Heart left ventricle (tissue), 16 donors: ENCODE measurements around the gene TBC1D8B. TPM values are rescaled to one million over a fixed set of nuclear protein-coding genes. Genes with fewer than 3 reads are reported as not detected.
"Not testable (repeated sequence)": the region's sequence is repeated elsewhere in the genome, so short reads cannot be mapped to it uniquely, and the experiment has no call there.

Experiments used
- ATAC-seq, 4 donors: fragments of 200-7000 bp; cut with Tn5 transposase; one replicate each; pipeline ENCODE4 v1.9.1; 2020 to 2022; ENCODE audit warnings: moderate library complexity in 4 of 4, mild to moderate bottlenecking in 3 of 4, moderate number of reproducible peaks in 1 of 4
- DNase-seq, 5 donors: peaks; one replicate each; pipeline ENCODE4 v3.0.0-alpha.2; 2020
- H3K27ac ChIP-seq, 12 donors: fragments of 200-600 bp; sonication (generic) in 4 of 12; one replicate each; pipeline versions ENCODE4 v1.5.0 to v1.8.0; 2016 to 2022; ENCODE audit warnings: mild to moderate bottlenecking in 2 of 12
- H3K27me3 ChIP-seq, 9 donors: fragments of 200-600 bp; sonication (generic) in 2 of 9; one replicate each; pipeline versions ENCODE4 v1.5.1 to v1.8.0; 2016 to 2022; ENCODE audit warnings: mild to moderate bottlenecking in 3 of 9
- H3K36me3 ChIP-seq, 9 donors: fragments of 200-600 bp; sonication (generic) in 2 of 9; one replicate each; pipeline versions ENCODE4 v1.5.0 to v1.8.0; 2018 to 2022; ENCODE audit warnings: mild to moderate bottlenecking in 2 of 9
- H3K4me1 ChIP-seq, 12 donors: fragments of 200-600 bp; sonication (generic) in 4 of 12; one replicate each; pipeline versions ENCODE4 v1.5.0 to v1.8.0; 2016 to 2022; ENCODE audit warnings: mild to moderate bottlenecking in 3 of 12
- H3K4me3 ChIP-seq, 12 donors: fragments of 200-600 bp; sonication (generic) in 4 of 12; one replicate each; pipeline versions ENCODE4 v1.5.0 to v1.8.0; 2017 to 2022; ENCODE audit warnings: mild to moderate bottlenecking in 9 of 12, moderate library complexity in 4 of 12
- H3K9me3 ChIP-seq, 12 donors: fragments of 200-600 bp; sonication (generic) in 4 of 12; one replicate each; pipeline versions ENCODE4 v1.5.0 to v1.8.0; 2016 to 2022; ENCODE audit warnings: mild to moderate bottlenecking in 1 of 12
- CTCF ChIP-seq, 12 donors: fragments of 200-600 bp; sonication (generic) in 4 of 12; IDR thresholded peaks; one replicate each; pipeline versions ENCODE4 v1.5.0 to v1.8.0; 2018 to 2022; ENCODE audit warnings: antibody characterized with exemption in 12 of 12, mild to moderate bottlenecking in 5 of 12
- POLR2A ChIP-seq, 2 donors: fragments of 450-650 bp; IDR thresholded peaks; one replicate each; pipeline ENCODE4 v1.6.1; 2017; ENCODE audit warnings: antibody characterized with exemption in 2 of 2, mild to moderate bottlenecking in 2 of 2, moderate library complexity in 2 of 2
- WGBS, 4 donors: extraction: QIAGEN DNeasy Blood & Tissue Kit in 2 of 4; methylation state at CpG; one replicate each; pipeline versions ENCODE4 v1.1.5 to v1.1.7; 2013 to 2018; 5-methylcytosine and 5-hydroxymethylcytosine counted together
- intact Hi-C, 10 donors: fragments of 100-400 bp; cut with DNase I; formaldehyde crosslinking; loops; one replicate each; pipeline versions ENCODE4 v1.11.1 to v1.14.2; 2022
- polyA plus RNA-seq, 2 donors: library from polyadenylated mRNA; stranded (reverse); fragments of 200-250 nt; gene quantifications; one replicate each; pipeline ENCODE4 v1.2.3, GENCODE V29; 2013
- total RNA-seq, 9 donors: library from RNA; depleted of rRNA in 2 of 9; stranded (reverse); fragments of >200 nt in 2 of 9; fragmentation: NEBNext Ultra II Directional in 3 of 9; extraction: Animal tissue kit (Norgen Biotek cat#: 25700) in 3 of 9; gene quantifications; one replicate each; pipeline versions ENCODE4 v1.1.0 to v1.2.4, GENCODE V29; 2016 to 2023
- donor health status: ischemic (EF 13 %, LVEDD 7.1; RV severe dilation, severe dysfunction).
- donor health status: healthy with polysubstance abuse.
- donor health status: DM: no; HTN: yes; CAD: no.
- donor health status: DM: no; HTN: no; CAD: no.
- donor health status: ischemic (EF 25% LVEDD 6.9; RV normal size, moderate dysfunction).
- donor health status: ischemic (EF 25% LVEDD 5.7; RV mildly dilated, moderate dysfunction).
- donor health status: healthy.
- donor health status: DM: yes; HTN: yes; CAD: no.
- donor health status: ischemic (EF 35%, LVEDD 5.7; RV mildly dilated, moderate dysfunction).
- donor health status: nonischemic (EF 11% LVEDD 7.7; RV severe dilation, severe dysfunction).
- donor health status: DM: yes; HTN: yes; CAD: no.
- donor health status: PGD.
- donor health status: ischemic (EF 29% LVEDD 5.4; RV normal size, mild dysfunction).
- donor health status: nonischemic (EF 23%, LVEDD 6.1; RV moderate dilation, normal function).

TBC1D8B gene
- total and polyA plus RNA-seq, 11 donors, result 0.72 to 5.0 (median 2.1) TPM

DNA sequence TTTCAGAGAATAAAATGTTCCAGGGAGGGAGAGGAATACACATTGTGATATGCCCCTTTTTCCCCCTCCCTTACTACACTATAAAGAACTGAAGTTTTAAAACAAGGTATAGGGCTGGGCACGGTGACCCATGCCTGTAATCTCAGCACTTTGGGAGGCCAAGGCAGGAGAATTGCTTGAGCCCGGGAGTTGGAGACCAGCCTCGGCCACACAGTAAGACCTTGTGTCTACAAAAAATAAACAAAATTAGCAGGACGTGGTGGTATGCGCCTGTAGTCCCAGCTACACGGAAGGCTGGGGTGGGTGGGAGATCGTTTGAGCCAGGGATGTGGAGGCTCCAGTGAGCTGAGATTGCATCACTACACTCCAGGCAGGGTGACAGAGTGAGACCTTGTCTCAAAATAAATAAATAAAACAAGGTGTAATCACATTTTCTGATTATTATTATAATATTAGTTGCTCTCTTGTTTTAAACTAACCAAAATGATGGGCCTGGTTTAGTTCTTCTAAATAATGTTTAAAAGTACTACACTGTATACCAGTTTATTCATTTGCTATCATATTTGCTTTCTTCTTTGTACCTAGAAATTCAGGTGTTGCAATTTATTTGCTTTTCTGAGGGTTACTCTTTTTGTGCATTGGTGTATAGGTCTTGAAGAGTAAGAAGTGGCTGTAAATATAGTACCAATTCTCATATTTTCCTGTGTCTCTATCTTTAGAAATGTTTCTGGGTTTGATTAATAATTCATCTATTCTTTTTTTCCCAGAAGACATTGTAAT, 8.8 kb downstream of the TBC1D8B start:
- Histone ChIP-seq H3K36me3 (no peaks in the 10 kb centered on the region), H3K27me3 (peaks cover 0 to 4% (median 0%) of the 10 kb centered on the region in 9 donors), H3K4me3 (no peak overlapping the region), H3K4me1 (no peaks in the 10 kb centered on the region), H3K9me3 (no peaks in the 10 kb centered on the region), H3K27ac (no peak overlapping the region)
- TF ChIP-seq CTCF (IDR thresholded peaks at IDR 0.05) (no peak), POLR2A (IDR thresholded peaks at IDR 0.05) (no peak)
- DNase-seq (no peak), ATAC-seq (no peak)
- 65 to 77% (median 71%) methylated on average over 7 of the region's 7 CpGs for WGBS, 4 donors
- intact Hi-C loops, result no loop called here

GRCh38 chrX:106812930-106813329, 10.5 kb downstream of the TBC1D8B start:
- H3K4me1 ChIP-seq, H3K27me3 ChIP-seq, ATAC-seq, H3K4me3 ChIP-seq, intact Hi-C loops, H3K9me3 ChIP-seq, H3K36me3 ChIP-seq, DNase-seq, H3K27ac ChIP-seq: not testable (repeated sequence)
- 87 to 95% (median 92%) methylated on average over 5 of the region's 5 CpGs for WGBS, 4 donors

DNA sequence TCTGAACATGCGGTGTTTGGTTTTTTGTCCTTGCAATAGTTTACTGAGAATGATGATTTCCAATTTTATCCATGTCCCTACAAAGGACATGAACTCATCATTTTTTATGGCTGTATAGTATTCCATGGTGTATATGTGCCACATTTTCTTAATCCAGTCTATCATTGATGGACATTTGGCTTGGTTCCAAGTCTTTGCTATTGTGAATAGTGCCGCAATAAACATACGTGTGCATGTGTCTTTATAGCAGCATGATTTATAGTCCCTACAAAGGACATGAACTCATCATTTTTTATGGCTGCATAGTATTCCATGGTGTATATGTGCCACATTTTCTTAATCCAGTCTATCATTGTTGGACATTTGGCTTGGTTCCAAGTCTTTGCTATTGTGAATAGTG, 11.6 kb downstream of the TBC1D8B start:
- DNase-seq, intact Hi-C loops: not testable (repeated sequence)
- 94 to 100% (median 97%) methylated on average over 3 of the region's 3 CpGs for WGBS, 4 donors

GRCh38 chrX:106862972-106863688, 60.7 kb downstream of the TBC1D8B start:
- Histone ChIP-seq H3K27ac (no peak overlapping the region), H3K36me3 (peaks cover 0 to 5% (median 0%) of the 10 kb centered on the region in 9 donors), H3K4me3 (no peak overlapping the region), H3K27me3 (peaks cover 0 to 15% (median 0%) of the 10 kb centered on the region in 9 donors), H3K4me1 (no peaks in the 10 kb centered on the region), H3K9me3 (peaks cover 0 to 16% (median 0%) of the 10 kb centered on the region in 12 donors)
- TF ChIP-seq CTCF (IDR thresholded peaks at IDR 0.05), result peak in 1 of 12 donors; percentile 42
- no peak for TF ChIP-seq POLR2A (IDR thresholded peaks at IDR 0.05)
- intact Hi-C loops, result no loop called here
- ATAC-seq, result no peak
- WGBS, 4 donors, result 50 to 69% (median 60%) methylated on average over 10 to 13 of the region's 13 CpGs
- no peak for DNase-seq

More for the DNA sequence above, 11.6 kb downstream of the TBC1D8B start:
- not testable (repeated sequence) for H3K4me3 ChIP-seq, H3K27me3 ChIP-seq, H3K9me3 ChIP-seq, ATAC-seq, H3K4me1 ChIP-seq, H3K36me3 ChIP-seq, H3K27ac ChIP-seq

- intact Hi-C loops, result no loop called here
- WGBS, 4 donors, result 79 to 96% (median 88%) methylated on average over 9 of the region's 9 CpGs
- TF ChIP-seq CTCF (IDR thresholded peaks at IDR 0.05), result no peak
- no peak for TF ChIP-seq POLR2A (IDR thresholded peaks at IDR 0.05)
- Histone ChIP-seq H3K9me3 (peaks cover 0 to 10% (median 0%) of the 10 kb centered on the region in 12 donors), H3K27me3 (peaks cover 0 to 15% (median 0%) of the 10 kb centered on the region in 9 donors), H3K4me3 (no peak overlapping the region), H3K4me1 (no peaks in the 10 kb centered on the region), H3K27ac (no peak overlapping the region), H3K36me3 (peaks cover 0 to 5% (median 0%) of the 10 kb centered on the region in 9 donors)
- ATAC-seq (no peak), DNase-seq (no peak)
Measured at GRCh38 chrX:106863697-106864096, 61.2 kb downstream of the TBC1D8B start.

DNA sequence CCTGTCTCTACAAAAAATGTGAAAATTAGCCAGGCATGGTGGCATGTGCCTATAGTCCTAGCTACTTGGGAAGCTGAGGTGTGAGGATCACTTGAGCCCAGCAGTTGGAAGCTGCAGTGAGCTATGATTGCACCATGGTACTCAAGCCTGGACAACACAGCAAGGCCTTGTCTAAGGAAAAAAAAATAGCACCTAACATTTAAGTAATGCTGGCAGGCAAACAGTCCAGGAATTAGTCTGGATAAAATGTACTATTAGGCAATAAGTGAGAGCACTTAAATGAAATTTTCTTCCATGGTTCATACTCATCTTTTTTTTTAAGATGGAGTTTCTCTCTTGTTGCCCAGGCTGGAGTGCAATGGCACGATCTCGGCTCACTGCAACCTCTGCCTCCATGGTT, 70.3 kb downstream of the TBC1D8B start:
- WGBS, 4 donors, result 79 to 95% (median 89%) methylated on average over 2 of the region's 2 CpGs
- intact Hi-C loops, DNase-seq: not testable (repeated sequence)

More for the DNA sequence above, 70.3 kb downstream of the TBC1D8B start:
- Histone ChIP-seq H3K27me3 (peaks cover 0 to 40% (median 0%) of the 10 kb centered on the region in 9 donors), H3K36me3 (peaks cover 0 to 12% (median 0%) of the 10 kb centered on the region in 9 donors)
- not testable (repeated sequence) for H3K4me3 ChIP-seq, ATAC-seq, H3K4me1 ChIP-seq, H3K27ac ChIP-seq, H3K9me3 ChIP-seq
